Right lobe of liver (tissue), 4 donors: ENCODE measurements around the gene SGCA.

Source experiments
- POLR2A ChIP-seq: fragments of 450-650 bp; IDR thresholded peaks from one replicate; pipeline ENCODE4 v1.6.1; 2017; ENCODE audit warnings: antibody characterized with exemption, mild to moderate bottlenecking
- TF ChIP-seq, protein P1 (sequence below), 4 donors: fragments of 200-600 bp in 3 of 4; fragments of 450-650 bp in 1 of 4; IDR thresholded peaks; one replicate each; pipeline versions ENCODE4 v1.5.1 to v1.8.0; 2016 to 2022; ENCODE audit warnings: antibody characterized with exemption in 4 of 4, mild to moderate bottlenecking in 2 of 4
- donor health status: DM: no; HTN: no; CAD: no.
- donor health status: DM: no; HTN: no; CAD: no.
- donor health status: DM: no; HTN: yes; CAD: no.

GRCh38 chr17:50196826-50197225 is 31.0 kb downstream of the SGCA start:
- TF ChIP-seq, protein P1, sequence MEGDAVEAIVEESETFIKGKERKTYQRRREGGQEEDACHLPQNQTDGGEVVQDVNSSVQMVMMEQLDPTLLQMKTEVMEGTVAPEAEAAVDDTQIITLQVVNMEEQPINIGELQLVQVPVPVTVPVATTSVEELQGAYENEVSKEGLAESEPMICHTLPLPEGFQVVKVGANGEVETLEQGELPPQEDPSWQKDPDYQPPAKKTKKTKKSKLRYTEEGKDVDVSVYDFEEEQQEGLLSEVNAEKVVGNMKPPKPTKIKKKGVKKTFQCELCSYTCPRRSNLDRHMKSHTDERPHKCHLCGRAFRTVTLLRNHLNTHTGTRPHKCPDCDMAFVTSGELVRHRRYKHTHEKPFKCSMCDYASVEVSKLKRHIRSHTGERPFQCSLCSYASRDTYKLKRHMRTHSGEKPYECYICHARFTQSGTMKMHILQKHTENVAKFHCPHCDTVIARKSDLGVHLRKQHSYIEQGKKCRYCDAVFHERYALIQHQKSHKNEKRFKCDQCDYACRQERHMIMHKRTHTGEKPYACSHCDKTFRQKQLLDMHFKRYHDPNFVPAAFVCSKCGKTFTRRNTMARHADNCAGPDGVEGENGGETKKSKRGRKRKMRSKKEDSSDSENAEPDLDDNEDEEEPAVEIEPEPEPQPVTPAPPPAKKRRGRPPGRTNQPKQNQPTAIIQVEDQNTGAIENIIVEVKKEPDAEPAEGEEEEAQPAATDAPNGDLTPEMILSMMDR (IDR thresholded peaks at IDR 0.05) = no peak
- TF ChIP-seq POLR2A = no peak
